Esophagus muscularis mucosa (tissue), 3 donors: Measurements from ENCODE around the gene SLC22A2.

Experiments used
- POLR2A ChIP-seq: fragments of 450-650 bp; IDR thresholded peaks from one replicate; pipeline ENCODE4 v1.6.1; 2017; ENCODE audit warnings: antibody characterized with exemption, moderate library complexity, mild to moderate bottlenecking, low read depth
- POLR2AphosphoS5 ChIP-seq, 2 donors: sonication (generic); formaldehyde crosslinking; IDR thresholded peaks; one replicate each; pipeline ENCODE4 v1.6.1; 2017; ENCODE audit warnings: antibody characterized with exemption in 2 of 2
- TF ChIP-seq, protein P1 (sequence below), 3 experiments: fragments of 200-600 bp in 2 of 3; fragments of 450-650 bp in 1 of 3; sonication (generic) in 2 of 3; IDR thresholded peaks; one replicate each; pipeline ENCODE4 v1.5.1; 2017 to 2019; ENCODE audit warnings: antibody characterized with exemption in 3 of 3, mild to moderate bottlenecking in 2 of 3, moderate library complexity in 1 of 3

DNA sequence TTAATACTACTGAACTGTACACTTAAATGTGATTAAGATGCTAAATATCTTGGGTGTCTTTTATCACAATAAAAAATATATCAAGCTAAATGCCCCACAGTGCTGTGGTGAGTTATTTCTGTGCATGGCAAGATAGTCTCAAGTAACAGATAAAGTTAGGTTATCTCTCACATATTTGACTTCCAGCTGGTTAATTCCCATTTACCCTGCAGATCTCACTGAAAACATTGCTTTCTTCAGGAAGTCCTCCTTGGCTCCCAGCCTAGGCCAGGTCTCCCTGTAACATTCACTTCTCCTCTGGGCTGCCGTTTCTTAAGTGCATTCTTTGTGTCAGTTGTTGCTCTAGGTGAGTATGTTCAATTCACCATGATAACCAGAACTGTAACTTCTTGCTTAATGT is 77.9 kb downstream of the SLC22A2 start:
- TF ChIP-seq POLR2AphosphoS5 (IDR thresholded peaks at IDR 0.05) (no peak), POLR2A (no peak)
- TF ChIP-seq, protein P1, sequence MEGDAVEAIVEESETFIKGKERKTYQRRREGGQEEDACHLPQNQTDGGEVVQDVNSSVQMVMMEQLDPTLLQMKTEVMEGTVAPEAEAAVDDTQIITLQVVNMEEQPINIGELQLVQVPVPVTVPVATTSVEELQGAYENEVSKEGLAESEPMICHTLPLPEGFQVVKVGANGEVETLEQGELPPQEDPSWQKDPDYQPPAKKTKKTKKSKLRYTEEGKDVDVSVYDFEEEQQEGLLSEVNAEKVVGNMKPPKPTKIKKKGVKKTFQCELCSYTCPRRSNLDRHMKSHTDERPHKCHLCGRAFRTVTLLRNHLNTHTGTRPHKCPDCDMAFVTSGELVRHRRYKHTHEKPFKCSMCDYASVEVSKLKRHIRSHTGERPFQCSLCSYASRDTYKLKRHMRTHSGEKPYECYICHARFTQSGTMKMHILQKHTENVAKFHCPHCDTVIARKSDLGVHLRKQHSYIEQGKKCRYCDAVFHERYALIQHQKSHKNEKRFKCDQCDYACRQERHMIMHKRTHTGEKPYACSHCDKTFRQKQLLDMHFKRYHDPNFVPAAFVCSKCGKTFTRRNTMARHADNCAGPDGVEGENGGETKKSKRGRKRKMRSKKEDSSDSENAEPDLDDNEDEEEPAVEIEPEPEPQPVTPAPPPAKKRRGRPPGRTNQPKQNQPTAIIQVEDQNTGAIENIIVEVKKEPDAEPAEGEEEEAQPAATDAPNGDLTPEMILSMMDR (IDR thresholded peaks at IDR 0.05) = no peak
